HEK293 (cell line): ENCODE measurements around the gene PAPOLG.
A peak's percentile ranks its signal among the peaks of the same experiment; 100 is the strongest.

Experiments
- CTCF ChIA-PET: fragments of 350-600 bp; formaldehyde crosslinking; extraction: SDS; loops from one replicate; lab custom pipeline; 2021; ENCODE audit warnings: antibody characterized with exemption; lab: Yijun Ruan, JAX
- POLR2A ChIA-PET: fragments of 300-600 bp; formaldehyde crosslinking; extraction: SDS; loops from one replicate; lab custom pipeline; 2020; ENCODE audit warnings: antibody characterized with exemption, inconsistent platforms; lab: Yijun Ruan, JAX
- H3K27ac ChIP-seq: fragments of 200-500 bp; sonication (Bioruptor generic); 2 replicates; pipeline ENCODE4 v1.5.1; 2014; ENCODE audit warnings: low read depth, low read length, control low read depth, inconsistent platforms; ENCODE audit errors: extremely low read depth
- H3K36me3 ChIP-seq, 2 experiments: fragments of 200-500 bp in 1 of 2; sonication (Bioruptor generic) in 1 of 2; 1 replicate in 1 of 2; 2 replicates in 1 of 2; pipeline ENCODE4 v1.5.1; 2014 to 2017; ENCODE audit warnings: inconsistent platforms in 2 of 2, low read length in 2 of 2; ENCODE audit not compliant: control insufficient read depth in 2 of 2, insufficient read depth in 1 of 2
- H3K4me1 ChIP-seq: fragments of 200-500 bp; sonication (Bioruptor generic); 2 replicates; pipeline ENCODE4 v1.5.1; 2014; ENCODE audit warnings: mild to moderate bottlenecking, low read length, inconsistent platforms; ENCODE audit not compliant: control insufficient read depth, insufficient read depth
- H3K4me3 ChIP-seq: 2 replicates; pipeline ENCODE4 v1.5.1; 2011; ENCODE audit warnings: low read depth, mild to moderate bottlenecking, control low read depth, low read length, moderate library complexity
- H3K9me3 ChIP-seq: fragments of 200-500 bp; sonication (Bioruptor generic); 2 replicates; pipeline ENCODE4 v1.5.1; 2014; ENCODE audit warnings: low read depth, low read length, inconsistent platforms; ENCODE audit not compliant: control insufficient read depth, insufficient read depth
- KLF16 ChIP-seq: fragments of 450-650 bp; formaldehyde crosslinking; IDR thresholded peaks from 2 replicates; pipeline ENCODE4 v1.5.1; 2017; ENCODE audit warnings: missing biosample characterization, missing genetic modification characterization
- KLF7 ChIP-seq: fragments of 450-650 bp; formaldehyde crosslinking; IDR thresholded peaks from 2 replicates; pipeline ENCODE4 v1.5.1; 2016; ENCODE audit warnings: missing biosample characterization, missing genetic modification characterization, borderline replicate concordance
- KLF8 ChIP-seq: fragments of 450-650 bp; formaldehyde crosslinking; IDR thresholded peaks from 2 replicates; pipeline ENCODE4 v1.5.1; 2016; ENCODE audit warnings: missing biosample characterization, missing genetic modification characterization
- REPIN1 ChIP-seq: fragments of 450-650 bp; formaldehyde crosslinking; IDR thresholded peaks from 2 replicates; pipeline ENCODE4 v1.5.1; 2017; ENCODE audit warnings: missing biosample characterization, missing genetic modification characterization, low read depth
- SCRT2 ChIP-seq: fragments of 450-650 bp; formaldehyde crosslinking; IDR thresholded peaks from 2 replicates; pipeline ENCODE4 v1.5.1; 2016; ENCODE audit warnings: missing biosample characterization, missing genetic modification characterization
- SETDB1 ChIP-seq: IDR thresholded peaks from one replicate; pipeline ENCODE4 v1.6.1; 2017; ENCODE audit warnings: mild to moderate bottlenecking, low read length, moderate library complexity, mixed read lengths; ENCODE audit not compliant: insufficient read length
- SP2 ChIP-seq: fragments of 450-650 bp; formaldehyde crosslinking; IDR thresholded peaks from 2 replicates; pipeline ENCODE4 v1.5.1; 2016; ENCODE audit warnings: missing biosample characterization, missing genetic modification characterization
- SP3 ChIP-seq: fragments of 450-650 bp; formaldehyde crosslinking; IDR thresholded peaks from 2 replicates; pipeline ENCODE4 v1.5.1; 2016; ENCODE audit warnings: missing biosample characterization, missing genetic modification characterization
- ZBTB17 ChIP-seq: fragments of 450-650 bp; formaldehyde crosslinking; IDR thresholded peaks from 2 replicates; pipeline ENCODE4 v1.5.1; 2016; ENCODE audit warnings: missing biosample characterization, missing genetic modification characterization
- ZFP37 ChIP-seq: fragments of 450-650 bp; formaldehyde crosslinking; IDR thresholded peaks from 2 replicates; pipeline ENCODE4 v1.5.1; 2016; ENCODE audit warnings: missing biosample characterization, missing genetic modification characterization
- ZNF132 ChIP-seq: fragments of 450-650 bp; formaldehyde crosslinking; IDR thresholded peaks from 2 replicates; pipeline ENCODE4 v1.5.1; 2017; ENCODE audit warnings: missing biosample characterization, missing genetic modification characterization, borderline replicate concordance
- ZNF133 ChIP-seq: fragments of 450-650 bp; formaldehyde crosslinking; IDR thresholded peaks from 2 replicates; pipeline ENCODE4 v1.5.1; 2016; ENCODE audit warnings: missing biosample characterization, missing genetic modification characterization
- ZNF146 ChIP-seq: fragments of 450-650 bp; formaldehyde crosslinking; IDR thresholded peaks from 2 replicates; pipeline ENCODE4 v1.5.1; 2016; ENCODE audit warnings: missing biosample characterization, missing genetic modification characterization
- ZNF155 ChIP-seq: fragments of 450-650 bp; formaldehyde crosslinking; IDR thresholded peaks from 2 replicates; pipeline ENCODE4 v1.5.1; 2016; ENCODE audit warnings: missing biosample characterization, missing genetic modification characterization
- ZNF157 ChIP-seq: fragments of 450-650 bp; formaldehyde crosslinking; IDR thresholded peaks from 2 replicates; pipeline ENCODE4 v1.5.1; 2016; ENCODE audit warnings: missing biosample characterization, missing genetic modification characterization
- ZNF175 ChIP-seq: fragments of 450-650 bp; formaldehyde crosslinking; IDR thresholded peaks from 2 replicates; pipeline ENCODE4 v1.5.1; 2016; ENCODE audit warnings: missing biosample characterization, missing genetic modification characterization
- ZNF248 ChIP-seq: fragments of 450-650 bp; formaldehyde crosslinking; IDR thresholded peaks from 2 replicates; pipeline ENCODE4 v1.5.1; 2017; ENCODE audit warnings: missing biosample characterization, missing genetic modification characterization
- ZNF335 ChIP-seq: fragments of 450-650 bp; formaldehyde crosslinking; conservative IDR thresholded peaks from 2 replicates; pipeline ENCODE4 v1.5.1; 2016; ENCODE audit warnings: missing biosample characterization, missing genetic modification characterization
- ZNF341 ChIP-seq: fragments of 450-650 bp; formaldehyde crosslinking; IDR thresholded peaks from 2 replicates; pipeline ENCODE4; 2016; ENCODE audit warnings: low read depth, missing biosample characterization, missing genetic modification characterization
- ZNF473 ChIP-seq: fragments of 450-650 bp; formaldehyde crosslinking; IDR thresholded peaks from 2 replicates; pipeline ENCODE4 v1.5.1; 2017; ENCODE audit warnings: missing biosample characterization, missing genetic modification characterization
- ZNF48 ChIP-seq: fragments of 450-650 bp; formaldehyde crosslinking; IDR thresholded peaks from 2 replicates; pipeline ENCODE4 v1.5.1; 2016; ENCODE audit warnings: missing biosample characterization, missing genetic modification characterization
- ZNF529 ChIP-seq: fragments of 450-650 bp; formaldehyde crosslinking; IDR thresholded peaks from 2 replicates; pipeline ENCODE4 v1.5.1; 2017; ENCODE audit warnings: missing genetic modification characterization, missing biosample characterization; ENCODE audit not compliant: insufficient replicate concordance
- ZNF561 ChIP-seq: fragments of 450-650 bp; IDR thresholded peaks from 2 replicates; pipeline ENCODE4 v1.5.1; 2018; ENCODE audit warnings: missing biosample characterization, missing genetic modification characterization, borderline replicate concordance
- ZNF571 ChIP-seq: fragments of 450-650 bp; formaldehyde crosslinking; IDR thresholded peaks from 2 replicates; pipeline ENCODE4 v1.5.0; 2017; ENCODE audit warnings: missing biosample characterization, missing genetic modification characterization
- ZNF626 ChIP-seq: fragments of 450-650 bp; sonication (Bioruptor Pico); formaldehyde crosslinking; IDR thresholded peaks from 2 replicates; pipeline ENCODE4 v1.5.1; 2018; ENCODE audit warnings: missing biosample characterization, missing genetic modification characterization, inconsistent platforms
- ZNF660 ChIP-seq: fragments of 450-650 bp; IDR thresholded peaks from 2 replicates; pipeline ENCODE4 v1.5.1; 2018; ENCODE audit warnings: missing biosample characterization, mild to moderate bottlenecking, missing genetic modification characterization
- ZNF664 ChIP-seq: fragments of 450-650 bp; formaldehyde crosslinking; IDR thresholded peaks from 2 replicates; pipeline ENCODE4 v1.5.1; 2016; ENCODE audit warnings: missing biosample characterization, missing genetic modification characterization
- ZNF704 ChIP-seq: fragments of 450-650 bp; formaldehyde crosslinking; IDR thresholded peaks from 2 replicates; pipeline ENCODE4 v1.5.1; 2016; ENCODE audit warnings: missing biosample characterization, missing genetic modification characterization
- ZNF76 ChIP-seq: fragments of 450-650 bp; formaldehyde crosslinking; IDR thresholded peaks from 2 replicates; pipeline ENCODE4; 2016; ENCODE audit warnings: low read depth, missing biosample characterization, missing genetic modification characterization, borderline replicate concordance
- ZNF792 ChIP-seq: fragments of 450-650 bp; formaldehyde crosslinking; IDR thresholded peaks from 2 replicates; pipeline ENCODE4 v1.5.1; 2016; ENCODE audit warnings: missing biosample characterization, missing genetic modification characterization
- ZNF830 ChIP-seq: fragments of 450-650 bp; IDR thresholded peaks from 2 replicates; pipeline ENCODE4 v1.5.0; 2018; ENCODE audit warnings: missing biosample characterization, missing genetic modification characterization, low read depth, mild to moderate bottlenecking, moderate library complexity
- TF ChIP-seq, protein P1 (sequence below): fragments of 450-650 bp; formaldehyde crosslinking; IDR thresholded peaks from 2 replicates; pipeline ENCODE4 v1.5.1; 2017; ENCODE audit warnings: missing biosample characterization, missing genetic modification characterization
- TF ChIP-seq, protein P2 (sequence below): fragments of 450-650 bp; formaldehyde crosslinking; IDR thresholded peaks from 2 replicates; pipeline ENCODE4 v1.5.1; 2016; ENCODE audit warnings: missing biosample characterization, missing genetic modification characterization
- TF ChIP-seq, protein P3 (sequence below): fragments of 450-650 bp; formaldehyde crosslinking; optimal IDR thresholded peaks from 2 replicates; pipeline ENCODE3; 2016; ENCODE audit warnings: missing biosample characterization, mild to moderate bottlenecking, missing genetic modification characterization

Gene PAPOLG

DNA sequence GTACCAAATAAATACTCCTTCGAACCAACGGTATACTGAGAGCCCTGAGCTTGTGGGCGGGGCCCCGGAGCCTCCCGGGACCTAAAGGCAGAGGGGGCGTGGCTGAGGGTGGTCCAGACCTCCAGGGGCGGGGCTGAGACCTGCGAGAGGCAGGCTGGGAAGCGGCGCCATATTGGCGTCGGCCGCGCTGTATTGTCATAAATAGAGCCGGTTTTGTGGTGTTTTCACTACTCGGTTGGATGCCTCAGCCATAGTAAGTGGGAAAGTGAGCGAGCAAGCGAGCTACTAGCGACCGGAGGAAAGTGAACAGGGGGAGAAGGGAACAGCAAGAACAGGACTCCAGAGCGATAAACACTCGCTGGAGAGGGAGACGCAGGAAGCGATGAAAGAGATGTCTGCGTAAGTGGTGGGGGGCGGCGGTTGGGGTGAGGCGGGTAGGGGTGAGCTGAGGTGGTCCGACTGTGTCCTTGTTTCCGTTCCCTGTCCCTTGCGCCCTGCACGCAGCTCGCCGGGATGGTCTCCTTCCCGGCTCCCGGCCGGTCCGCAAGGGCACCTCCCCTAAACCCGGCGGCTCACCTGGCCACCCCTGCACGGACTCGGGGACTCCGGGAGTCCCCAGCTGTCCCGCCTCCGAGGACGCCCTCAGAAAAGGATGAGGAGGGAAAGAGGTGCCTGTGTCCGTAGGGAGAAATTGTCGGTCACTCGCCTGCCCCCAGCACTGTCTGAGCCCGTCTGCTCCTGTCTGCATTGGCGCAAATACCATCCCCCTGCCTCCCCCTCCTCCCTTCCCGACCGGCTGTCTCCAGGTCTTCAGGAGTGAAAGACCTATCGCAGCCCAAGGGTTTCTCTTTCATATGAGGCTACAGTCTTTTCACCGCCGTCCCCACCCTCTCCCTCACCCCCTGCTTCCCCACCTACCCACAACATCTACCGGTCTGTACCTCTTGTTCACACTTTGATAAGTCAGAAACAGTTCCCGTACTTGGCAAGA is at the start of gene PAPOLG:
Gene PAPOLG, plus strand, starts transcription at position 172 of the 991 bp plus-strand sequence. Its CDS starts 211 bp downstream, at position 383.
- Histone ChIP-seq H3K9me3 (no peaks in the 10 kb centered on the region), H3K4me1 (peaks cover 7% of the 10 kb centered on the region), H3K36me3 (peaks cover 14 to 21% of the 10 kb centered on the region in 2 experiments; a peak in 2 of 3 replicates), H3K27ac (peak within 1 kb of the TSS; percentile 93), H3K4me3 (peak within 1 kb of the TSS; percentile 93)
- CTCF ChIA-PET: interaction anchor here (0.5 to 1.5 kb wide), 4 partner anchors 34 to 242 kb away, joined by 3 to 4 read pairs (median 3); no protein-coding TSS in a partner anchor
- POLR2A ChIA-PET: interaction anchor here (0.5 to 1.8 kb wide), 24 partner anchors 9 to 396 kb away, joined by 3 to 13 read pairs (median 6); partner anchors contain the start of genes PEX13 and PUS10
- TF ChIP-seq ZNF529 (tag by site-specific recombination) (no peak), ZNF626 (tag by site-specific recombination) (no peak), SP3 (tag by site-specific recombination) (peak; percentile 90), KLF8 (tag by site-specific recombination) (peak; percentile 32; the same call in 1 of the 2 replicates), ZNF704 (tag by site-specific recombination) (no peak), ZBTB17 (tag by site-specific recombination) (peak; percentile 70), ZNF341 (peak; percentile 39; the same call in 1 of the 2 replicates), ZNF157 (no peak), ZNF133 (tag by site-specific recombination) (no peak), ZNF664 (no peak), ZNF175 (tag by site-specific recombination) (no peak), ZNF473 (tag by site-specific recombination) (no peak), KLF7 (tag by site-specific recombination) (peak; percentile 14; the same call in 1 of the 2 replicates), ZNF571 (tag by site-specific recombination) (no peak), REPIN1 (no peak), KLF16 (tag by site-specific recombination) (peak; percentile 84), ZFP37 (tag by site-specific recombination) (0 out of 2 replicates have a peak, but pooled peaks have one; percentile 15), ZNF132 (tag by site-specific recombination) (no peak), ZNF660 (tag by site-specific recombination) (no peak), ZNF48 (no peak), ZNF146 (tag by site-specific recombination) (peak; percentile 2; the same call in 1 of the 2 replicates), ZNF76 (tag by site-specific recombination) (peak; percentile 84; the same call in 1 of the 2 replicates), SP2 (tag by site-specific recombination) (peak; percentile 51), ZNF561 (no peak), SETDB1 (no peak), ZNF830 (no peak), ZNF335 (tag by site-specific recombination) (peak; percentile 86), ZNF155 (no peak), ZNF248 (tag by site-specific recombination) (no peak), SCRT2 (tag by site-specific recombination) (no peak), ZNF792 (tag by site-specific recombination) (no peak)
- TF ChIP-seq, protein P1, sequence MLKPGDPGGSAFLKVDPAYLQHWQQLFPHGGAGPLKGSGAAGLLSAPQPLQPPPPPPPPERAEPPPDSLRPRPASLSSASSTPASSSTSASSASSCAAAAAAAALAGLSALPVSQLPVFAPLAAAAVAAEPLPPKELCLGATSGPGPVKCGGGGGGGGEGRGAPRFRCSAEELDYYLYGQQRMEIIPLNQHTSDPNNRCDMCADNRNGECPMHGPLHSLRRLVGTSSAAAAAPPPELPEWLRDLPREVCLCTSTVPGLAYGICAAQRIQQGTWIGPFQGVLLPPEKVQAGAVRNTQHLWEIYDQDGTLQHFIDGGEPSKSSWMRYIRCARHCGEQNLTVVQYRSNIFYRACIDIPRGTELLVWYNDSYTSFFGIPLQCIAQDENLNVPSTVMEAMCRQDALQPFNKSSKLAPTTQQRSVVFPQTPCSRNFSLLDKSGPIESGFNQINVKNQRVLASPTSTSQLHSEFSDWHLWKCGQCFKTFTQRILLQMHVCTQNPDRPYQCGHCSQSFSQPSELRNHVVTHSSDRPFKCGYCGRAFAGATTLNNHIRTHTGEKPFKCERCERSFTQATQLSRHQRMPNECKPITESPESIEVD: no peak
- TF ChIP-seq, protein P2, sequence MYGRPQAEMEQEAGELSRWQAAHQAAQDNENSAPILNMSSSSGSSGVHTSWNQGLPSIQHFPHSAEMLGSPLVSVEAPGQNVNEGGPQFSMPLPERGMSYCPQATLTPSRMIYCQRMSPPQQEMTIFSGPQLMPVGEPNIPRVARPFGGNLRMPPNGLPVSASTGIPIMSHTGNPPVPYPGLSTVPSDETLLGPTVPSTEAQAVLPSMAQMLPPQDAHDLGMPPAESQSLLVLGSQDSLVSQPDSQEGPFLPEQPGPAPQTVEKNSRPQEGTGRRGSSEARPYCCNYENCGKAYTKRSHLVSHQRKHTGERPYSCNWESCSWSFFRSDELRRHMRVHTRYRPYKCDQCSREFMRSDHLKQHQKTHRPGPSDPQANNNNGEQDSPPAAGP (tag by site-specific recombination): no peak
- TF ChIP-seq, protein P3, sequence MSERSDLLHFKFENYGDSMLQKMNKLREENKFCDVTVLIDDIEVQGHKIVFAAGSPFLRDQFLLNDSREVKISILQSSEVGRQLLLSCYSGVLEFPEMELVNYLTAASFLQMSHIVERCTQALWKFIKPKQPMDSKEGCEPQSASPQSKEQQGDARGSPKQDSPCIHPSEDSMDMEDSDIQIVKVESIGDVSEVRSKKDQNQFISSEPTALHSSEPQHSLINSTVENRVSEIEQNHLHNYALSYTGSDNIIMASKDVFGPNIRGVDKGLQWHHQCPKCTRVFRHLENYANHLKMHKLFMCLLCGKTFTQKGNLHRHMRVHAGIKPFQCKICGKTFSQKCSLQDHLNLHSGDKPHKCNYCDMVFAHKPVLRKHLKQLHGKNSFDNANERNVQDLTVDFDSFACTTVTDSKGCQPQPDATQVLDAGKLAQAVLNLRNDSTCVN (tag by site-specific recombination): peak; percentile 16
